GM23338 (cell line): ENCODE data around the gene HBQ1. TPM values are rescaled to one million over a fixed set of nuclear protein-coding genes. Genes with fewer than 3 reads are reported as not detected.

Source experiments
- ATAC-seq: fragments of 200-7000 bp; cut with Tn5 transposase; 3 replicates; pipeline ENCODE4 v1.9.1; 2020
- DNase-seq: peaks from one replicate; pipeline ENCODE4 v3.0.0-alpha.2; 2015; ENCODE audit warnings: low spot score
- H2AFZ ChIP-seq: fragments of 200-600 bp; sonication (generic); 2 replicates; pipeline ENCODE4 v1.8.0; 2016; ENCODE audit warnings: antibody characterized with exemption, mild to moderate bottlenecking, moderate library complexity
- H3F3A ChIP-seq: fragments of 200-600 bp; sonication (generic); replicated peaks from 2 replicates; pipeline ENCODE4 v1.8.0; 2017; ENCODE audit warnings: antibody characterized with exemption, mixed run types, low read depth
- H3K27ac ChIP-seq: fragments of 200-600 bp; sonication (generic); 2 replicates; pipeline ENCODE4 v1.6.1; 2016; ENCODE audit warnings: low read depth
- H3K27me3 ChIP-seq: fragments of 200-600 bp; sonication (generic); 2 replicates; pipeline ENCODE4 v1.8.0; 2016; ENCODE audit warnings: mild to moderate bottlenecking, mixed run types, moderate library complexity; ENCODE audit not compliant: insufficient read depth
- H3K36me3 ChIP-seq: fragments of 200-600 bp; sonication (generic); 2 replicates; pipeline ENCODE4 v1.8.0; 2016; ENCODE audit warnings: mild to moderate bottlenecking; ENCODE audit not compliant: insufficient read depth
- H3K4me1 ChIP-seq: fragments of 200-600 bp; sonication (generic); 2 replicates; pipeline ENCODE4 v1.8.0; 2016; ENCODE audit warnings: mild to moderate bottlenecking, moderate library complexity; ENCODE audit not compliant: insufficient read depth
- H3K4me2 ChIP-seq: fragments of 200-600 bp; sonication (generic); 2 replicates; pipeline ENCODE4 v1.7.1; 2017; ENCODE audit warnings: mixed run types
- H3K4me3 ChIP-seq: fragments of 200-600 bp; sonication (generic); 2 replicates; pipeline ENCODE4 v1.6.1; 2016; ENCODE audit warnings: mixed run types
- H3K79me2 ChIP-seq: fragments of 200-600 bp; sonication (generic); replicated peaks from 2 replicates; pipeline ENCODE4 v1.8.0; 2017; ENCODE audit warnings: mild to moderate bottlenecking; ENCODE audit not compliant: insufficient read depth
- H3K9me2 ChIP-seq: fragments of 200-600 bp; sonication (generic); 2 replicates; pipeline ENCODE4 v1.8.0; 2017; ENCODE audit not compliant: insufficient read depth
- H4K20me1 ChIP-seq: fragments of 200-600 bp; sonication (generic); replicated peaks from 2 replicates; pipeline ENCODE4 v1.8.0; 2017; ENCODE audit warnings: mild to moderate bottlenecking; ENCODE audit not compliant: insufficient read depth
- H3K27ac Mint-ChIP-seq: 2 replicates; pipeline ENCODE4 v1.8.0; 2020; ENCODE audit warnings: inconsistent platforms, mild to moderate bottlenecking, moderate library complexity, mixed read lengths
- H3K27me3 Mint-ChIP-seq: 3 replicates; pipeline ENCODE4 v1.8.0; 2022; ENCODE audit warnings: low read depth, mild to moderate bottlenecking, moderate library complexity, mixed read lengths, inconsistent platforms; ENCODE audit not compliant: insufficient read depth, poor library complexity
- H3K36me3 Mint-ChIP-seq: 3 replicates; pipeline ENCODE4 v1.8.0; 2021; ENCODE audit warnings: low read depth, mild to moderate bottlenecking, inconsistent platforms, moderate library complexity, mixed read lengths
- H3K4me1 Mint-ChIP-seq: 3 replicates; pipeline ENCODE4 v1.8.0; 2020; ENCODE audit warnings: mild to moderate bottlenecking, inconsistent platforms, mixed read lengths
- H3K4me3 Mint-ChIP-seq: 3 replicates; pipeline ENCODE4 v1.8.0; 2021; ENCODE audit warnings: moderate library complexity, mild to moderate bottlenecking, inconsistent platforms, mixed read lengths
- H3K9me3 Mint-ChIP-seq: 3 replicates; pipeline ENCODE4 v1.8.0; 2020; ENCODE audit warnings: moderate library complexity, mild to moderate bottlenecking, inconsistent platforms, mixed read lengths
- CREB1 ChIP-seq: fragments of 250-450 bp; sonication (Bioruptor Pico); IDR thresholded peaks from 2 replicates; pipeline ENCODE4 v1.5.0; 2020; ENCODE audit warnings: low read depth, mild to moderate bottlenecking, moderate library complexity
- EZH2 ChIP-seq: fragments of 200-600 bp; sonication (generic); IDR thresholded peaks from one replicate; pipeline ENCODE4 v1.8.0; 2017; ENCODE audit warnings: antibody characterized with exemption, mild to moderate bottlenecking, low read depth; ENCODE audit not compliant: unreplicated experiment
- EZH2phosphoT487 ChIP-seq: fragments of 200-600 bp; sonication (generic); IDR thresholded peaks from one replicate; pipeline ENCODE4 v1.8.1; 2018; ENCODE audit warnings: antibody characterized with exemption; ENCODE audit not compliant: unreplicated experiment
- NANOG ChIP-seq: IDR thresholded peaks from 2 replicates; pipeline ENCODE4 v1.6.1; 2016; ENCODE audit warnings: antibody characterized with exemption, borderline replicate concordance
- ZNF331 ChIP-seq: fragments of 250-450 bp; sonication (Bioruptor Pico); IDR thresholded peaks from 2 replicates; pipeline ENCODE4 v1.5.0; 2020; ENCODE audit warnings: low read depth, mild to moderate bottlenecking, moderate library complexity
- polyA plus RNA-seq: library from polyadenylated mRNA; unstranded; fragments of >200 nt; fragmentation: Nextera tagmentation; extraction: Ambion mirVana; gene quantifications from 2 replicates; pipeline ENCODE4 v1.2.1, GENCODE V29; 2016
- total RNA-seq: library from RNA; depleted of rRNA; stranded (reverse); fragments of >200 nt; shearing (Covaris generic); gene quantifications from 2 replicates; pipeline ENCODE4 v1.2.3, GENCODE V29; 2014
- TF ChIP-seq, protein P1 (sequence below): IDR thresholded peaks from one replicate; pipeline ENCODE4 v1.6.1; 2018; ENCODE audit warnings: antibody characterized with exemption; ENCODE audit not compliant: unreplicated experiment
- TF ChIP-seq, protein P2 (sequence below), 2 experiments: fragments of 200-600 bp in 1 of 2; sonication (generic) in 1 of 2; conservative IDR thresholded peaks; 2 replicates each; pipeline versions ENCODE4 v1.5.1 to v1.6.1; 2016 to 2017; ENCODE audit warnings: antibody characterized with exemption in 2 of 2, low read depth in 2 of 2, mild to moderate bottlenecking in 2 of 2, moderate library complexity in 1 of 2
- TF ChIP-seq, protein P3 (sequence below): IDR thresholded peaks from 2 replicates; pipeline ENCODE4 v1.6.1; 2016; ENCODE audit warnings: antibody characterized with exemption

The HBQ1 gene
- total and polyA plus RNA-seq, 2 experiments from 2014 or later: 6.6 to 8.5 TPM

DNA sequence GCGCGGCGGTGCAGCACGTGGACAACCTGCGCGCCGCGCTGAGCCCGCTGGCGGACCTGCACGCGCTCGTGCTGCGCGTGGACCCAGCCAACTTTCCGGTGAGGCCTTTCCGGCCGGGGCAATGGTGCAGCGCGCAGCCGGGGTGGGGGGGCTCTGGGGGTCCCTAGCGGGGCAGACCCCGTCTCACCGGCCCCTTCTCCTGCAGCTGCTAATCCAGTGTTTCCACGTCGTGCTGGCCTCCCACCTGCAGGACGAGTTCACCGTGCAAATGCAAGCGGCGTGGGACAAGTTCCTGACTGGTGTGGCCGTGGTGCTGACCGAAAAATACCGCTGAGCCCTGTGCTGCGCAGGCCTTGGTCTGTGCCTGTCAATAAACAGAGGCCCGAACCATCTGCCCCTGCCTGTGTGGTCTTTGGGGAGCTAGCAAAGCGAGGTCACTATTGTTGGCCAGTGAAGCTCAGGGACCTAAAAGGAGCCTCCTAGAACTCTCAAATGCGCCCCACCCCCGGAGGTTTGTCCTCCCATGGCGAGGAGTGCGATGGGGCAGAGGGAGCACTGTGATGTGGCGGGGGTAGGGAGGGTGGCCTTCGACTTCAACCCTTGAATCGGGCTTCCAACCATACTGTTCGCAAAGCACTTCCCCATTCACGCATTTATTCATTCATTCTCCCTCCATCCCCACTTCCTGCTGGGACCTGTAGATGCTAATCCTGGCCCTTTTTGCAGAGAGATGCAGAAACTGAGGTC, 13.7 kb upstream of the HBQ1 start:
- ATAC-seq (peak; percentile 9), DNase-seq (peak; percentile 67)
- peak; percentile 75 for TF ChIP-seq EZH2
- TF ChIP-seq NANOG: no peak
- TF ChIP-seq, protein P1, sequence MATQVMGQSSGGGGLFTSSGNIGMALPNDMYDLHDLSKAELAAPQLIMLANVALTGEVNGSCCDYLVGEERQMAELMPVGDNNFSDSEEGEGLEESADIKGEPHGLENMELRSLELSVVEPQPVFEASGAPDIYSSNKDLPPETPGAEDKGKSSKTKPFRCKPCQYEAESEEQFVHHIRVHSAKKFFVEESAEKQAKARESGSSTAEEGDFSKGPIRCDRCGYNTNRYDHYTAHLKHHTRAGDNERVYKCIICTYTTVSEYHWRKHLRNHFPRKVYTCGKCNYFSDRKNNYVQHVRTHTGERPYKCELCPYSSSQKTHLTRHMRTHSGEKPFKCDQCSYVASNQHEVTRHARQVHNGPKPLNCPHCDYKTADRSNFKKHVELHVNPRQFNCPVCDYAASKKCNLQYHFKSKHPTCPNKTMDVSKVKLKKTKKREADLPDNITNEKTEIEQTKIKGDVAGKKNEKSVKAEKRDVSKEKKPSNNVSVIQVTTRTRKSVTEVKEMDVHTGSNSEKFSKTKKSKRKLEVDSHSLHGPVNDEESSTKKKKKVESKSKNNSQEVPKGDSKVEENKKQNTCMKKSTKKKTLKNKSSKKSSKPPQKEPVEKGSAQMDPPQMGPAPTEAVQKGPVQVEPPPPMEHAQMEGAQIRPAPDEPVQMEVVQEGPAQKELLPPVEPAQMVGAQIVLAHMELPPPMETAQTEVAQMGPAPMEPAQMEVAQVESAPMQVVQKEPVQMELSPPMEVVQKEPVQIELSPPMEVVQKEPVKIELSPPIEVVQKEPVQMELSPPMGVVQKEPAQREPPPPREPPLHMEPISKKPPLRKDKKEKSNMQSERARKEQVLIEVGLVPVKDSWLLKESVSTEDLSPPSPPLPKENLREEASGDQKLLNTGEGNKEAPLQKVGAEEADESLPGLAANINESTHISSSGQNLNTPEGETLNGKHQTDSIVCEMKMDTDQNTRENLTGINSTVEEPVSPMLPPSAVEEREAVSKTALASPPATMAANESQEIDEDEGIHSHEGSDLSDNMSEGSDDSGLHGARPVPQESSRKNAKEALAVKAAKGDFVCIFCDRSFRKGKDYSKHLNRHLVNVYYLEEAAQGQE: peak; percentile 6
- no peak for TF ChIP-seq EZH2phosphoT487
- Histone ChIP-seq H3F3A (peaks cover 9% of the 10 kb centered on the region), H3K36me3 (no peaks in the 10 kb centered on the region), H3K4me2 (peak overlapping the region; percentile 88), H3K79me2 (no peaks in the 10 kb centered on the region), H3K4me1 (peaks cover 39% of the 10 kb centered on the region), H3K27ac (no peak overlapping the region), H3K9me2 (no peaks in the 10 kb centered on the region), H3K27me3 (peaks cover 76% of the 10 kb centered on the region), H4K20me1 (no peaks in the 10 kb centered on the region; the same call in 1 of the 2 replicates), H2AFZ (peak overlapping the region; percentile 69), H3K4me3 (peak overlapping the region; percentile 64)
- Mint-ChIP-seq H3K4me3 (peak overlapping the region; percentile 65), H3K4me1 (peaks cover 36% of the 10 kb centered on the region), H3K9me3 (no peaks in the 10 kb centered on the region), H3K27ac (no peak overlapping the region), H3K36me3 (no peaks in the 10 kb centered on the region), H3K27me3 (peaks cover 68% of the 10 kb centered on the region)

DNA sequence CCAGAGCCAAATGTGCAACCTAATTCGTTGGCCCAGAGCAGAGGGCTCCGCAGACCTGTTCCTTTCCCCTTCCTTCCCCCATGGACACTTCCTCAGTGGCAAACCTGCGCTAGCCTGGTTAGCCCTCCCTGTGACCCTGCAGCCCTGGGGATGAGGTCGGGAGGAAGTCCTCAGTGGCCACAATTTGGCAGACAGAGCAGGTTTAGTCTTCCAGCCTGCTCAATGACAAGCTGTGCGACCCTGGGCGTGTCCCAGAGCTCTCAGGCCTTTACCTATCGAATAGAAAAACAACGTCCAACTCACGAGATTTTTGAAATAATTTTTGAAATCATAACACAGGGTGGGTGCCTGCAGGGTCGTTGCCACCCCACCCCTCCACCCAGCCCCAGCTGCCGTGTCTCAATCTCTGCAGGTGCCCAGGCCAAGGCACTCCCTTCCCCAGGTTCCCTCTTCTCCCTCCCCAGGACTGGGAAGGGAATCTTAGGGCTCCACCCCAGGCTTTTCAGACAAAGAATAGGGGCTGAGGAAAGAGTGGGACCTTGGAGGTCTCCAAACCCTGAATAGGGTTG, 13.1 kb upstream of the HBQ1 start:
- ATAC-seq: no peak

More for the DNA sequence above, 13.1 kb upstream of the HBQ1 start:
- H3K27me3 ChIP-seq: peaks cover 76% of the 10 kb centered on the region
- no peaks in the 10 kb centered on the region for H3K79me2 ChIP-seq
- no peak overlapping the region for H3K27ac ChIP-seq
- H3K36me3 ChIP-seq: no peaks in the 10 kb centered on the region
- H2AFZ ChIP-seq: peak overlapping the region; percentile 69
- TF ChIP-seq EZH2 (no peak), ZNF331 (no peak), CREB1 (CRISPR knock-in tag) (no peak)
- TF ChIP-seq, protein P2, sequence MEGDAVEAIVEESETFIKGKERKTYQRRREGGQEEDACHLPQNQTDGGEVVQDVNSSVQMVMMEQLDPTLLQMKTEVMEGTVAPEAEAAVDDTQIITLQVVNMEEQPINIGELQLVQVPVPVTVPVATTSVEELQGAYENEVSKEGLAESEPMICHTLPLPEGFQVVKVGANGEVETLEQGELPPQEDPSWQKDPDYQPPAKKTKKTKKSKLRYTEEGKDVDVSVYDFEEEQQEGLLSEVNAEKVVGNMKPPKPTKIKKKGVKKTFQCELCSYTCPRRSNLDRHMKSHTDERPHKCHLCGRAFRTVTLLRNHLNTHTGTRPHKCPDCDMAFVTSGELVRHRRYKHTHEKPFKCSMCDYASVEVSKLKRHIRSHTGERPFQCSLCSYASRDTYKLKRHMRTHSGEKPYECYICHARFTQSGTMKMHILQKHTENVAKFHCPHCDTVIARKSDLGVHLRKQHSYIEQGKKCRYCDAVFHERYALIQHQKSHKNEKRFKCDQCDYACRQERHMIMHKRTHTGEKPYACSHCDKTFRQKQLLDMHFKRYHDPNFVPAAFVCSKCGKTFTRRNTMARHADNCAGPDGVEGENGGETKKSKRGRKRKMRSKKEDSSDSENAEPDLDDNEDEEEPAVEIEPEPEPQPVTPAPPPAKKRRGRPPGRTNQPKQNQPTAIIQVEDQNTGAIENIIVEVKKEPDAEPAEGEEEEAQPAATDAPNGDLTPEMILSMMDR (conservative IDR thresholded peaks at IDR 0.05; ENCODE audit: low read depth in 2 of 2): no peak
- TF ChIP-seq, protein P3, sequence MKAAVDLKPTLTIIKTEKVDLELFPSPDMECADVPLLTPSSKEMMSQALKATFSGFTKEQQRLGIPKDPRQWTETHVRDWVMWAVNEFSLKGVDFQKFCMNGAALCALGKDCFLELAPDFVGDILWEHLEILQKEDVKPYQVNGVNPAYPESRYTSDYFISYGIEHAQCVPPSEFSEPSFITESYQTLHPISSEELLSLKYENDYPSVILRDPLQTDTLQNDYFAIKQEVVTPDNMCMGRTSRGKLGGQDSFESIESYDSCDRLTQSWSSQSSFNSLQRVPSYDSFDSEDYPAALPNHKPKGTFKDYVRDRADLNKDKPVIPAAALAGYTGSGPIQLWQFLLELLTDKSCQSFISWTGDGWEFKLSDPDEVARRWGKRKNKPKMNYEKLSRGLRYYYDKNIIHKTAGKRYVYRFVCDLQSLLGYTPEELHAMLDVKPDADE: no peak
- H3K4me3 ChIP-seq: peak overlapping the region; percentile 64
- no peaks in the 10 kb centered on the region for H3K9me3 Mint-ChIP-seq
- DNase-seq: no peak
- peak overlapping the region; percentile 88 for H3K4me2 ChIP-seq
- peaks cover 42% of the 10 kb centered on the region for H3K4me1 ChIP-seq
- H3K4me1 Mint-ChIP-seq: peaks cover 36% of the 10 kb centered on the region
- H3K27me3 Mint-ChIP-seq: peaks cover 72% of the 10 kb centered on the region
- no peaks in the 10 kb centered on the region for H3K36me3 Mint-ChIP-seq
- H3K27ac Mint-ChIP-seq: no peak overlapping the region
- no peaks in the 10 kb centered on the region; the same call in 1 of the 2 replicates for H4K20me1 ChIP-seq
- H3F3A ChIP-seq: peaks cover 9% of the 10 kb centered on the region
- peak overlapping the region; percentile 65 for H3K4me3 Mint-ChIP-seq
- H3K9me2 ChIP-seq: no peaks in the 10 kb centered on the region
